HG03095 (cell line): Measurements from ENCODE around the gene TACC2.

Source experiments
- ATAC-seq: cut with Tn5 transposase; IDR thresholded peaks from one replicate; pipeline ENCODE4 v1.9.1; 2021; ENCODE audit warnings: moderate library complexity; ENCODE audit not compliant: unreplicated experiment

The TACC2 gene

DNA sequence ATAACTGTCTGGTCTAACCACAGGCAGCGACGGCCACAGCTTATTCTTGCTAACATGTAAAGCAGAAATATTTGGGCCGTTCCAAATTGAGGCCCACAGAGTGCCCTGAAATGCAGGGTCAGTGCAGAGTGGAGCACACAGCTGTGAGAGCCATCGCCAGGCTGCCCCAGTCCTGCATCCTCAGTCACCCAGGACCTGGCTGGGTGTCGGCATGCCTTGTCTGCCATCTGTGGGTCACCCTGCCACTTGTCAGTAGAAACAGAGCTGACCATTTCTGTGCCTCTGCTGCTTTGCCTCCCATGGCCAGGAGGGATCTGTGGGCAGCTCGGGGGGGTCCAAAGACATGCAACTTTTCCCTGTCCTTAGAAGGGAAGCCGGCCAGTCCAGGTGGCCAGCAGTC is 224.8 kb downstream of the TACC2 start:
- ATAC-seq = no peak

DNA sequence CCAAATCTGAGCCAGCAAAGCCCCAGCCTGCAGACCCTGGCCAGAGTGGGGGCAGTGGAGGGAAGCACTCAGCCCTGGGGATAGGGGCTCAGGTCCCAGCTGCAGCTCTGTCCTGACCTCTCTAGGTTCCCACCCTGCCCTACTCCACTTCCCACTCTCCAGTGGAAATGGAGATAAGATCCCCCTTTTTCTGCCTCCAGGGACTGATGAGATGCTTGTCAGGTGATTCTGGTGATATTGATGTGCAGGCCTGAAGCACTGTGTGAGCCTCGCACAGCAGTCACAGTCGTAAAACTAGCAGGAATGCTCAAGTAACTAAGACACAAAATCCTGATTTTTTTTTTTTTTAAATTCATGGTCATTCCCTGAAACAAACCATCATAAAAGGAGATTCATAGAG is 227.1 kb downstream of the TACC2 start:
- no peak for ATAC-seq

DNA sequence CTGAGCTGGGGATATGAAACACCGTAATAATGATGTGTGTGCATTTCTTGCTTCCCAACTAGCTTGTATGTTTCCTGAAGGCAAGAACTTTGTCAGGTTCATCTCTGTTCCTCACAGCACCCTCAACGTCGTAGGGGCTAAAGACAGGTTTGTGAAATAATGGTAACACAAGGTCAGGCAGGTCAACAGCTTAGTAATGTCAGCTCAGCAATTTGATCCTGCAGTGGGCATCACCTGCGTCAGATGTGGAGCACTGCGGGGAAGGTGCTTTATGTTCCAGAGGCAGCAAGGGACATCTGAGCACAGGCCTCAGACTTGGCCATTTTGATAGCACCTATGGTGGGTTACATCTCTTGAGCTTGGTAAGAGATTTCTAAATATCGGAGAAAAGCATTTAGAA is 230.4 kb downstream of the TACC2 start:
- ATAC-seq = no peak

DNA sequence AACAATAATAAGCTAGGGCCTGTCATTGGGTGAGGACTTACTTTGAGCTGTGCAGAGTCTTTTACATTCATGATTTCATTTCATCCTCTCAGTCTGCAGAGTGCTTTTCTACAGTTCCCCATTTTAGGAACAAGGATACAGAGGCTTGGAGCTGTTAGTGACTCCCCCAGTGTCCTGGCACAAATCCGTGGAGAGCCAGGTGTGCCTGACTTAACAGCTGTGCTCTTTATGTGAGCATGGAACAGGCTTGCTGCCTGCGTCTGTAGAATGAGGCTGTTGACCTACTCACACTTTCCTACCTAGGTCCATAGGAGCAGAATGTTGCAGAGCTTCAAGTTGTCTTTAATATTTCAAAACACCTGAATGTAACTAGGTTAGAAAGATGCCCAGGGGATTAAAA is 231.8 kb downstream of the TACC2 start:
- no peak for ATAC-seq

DNA sequence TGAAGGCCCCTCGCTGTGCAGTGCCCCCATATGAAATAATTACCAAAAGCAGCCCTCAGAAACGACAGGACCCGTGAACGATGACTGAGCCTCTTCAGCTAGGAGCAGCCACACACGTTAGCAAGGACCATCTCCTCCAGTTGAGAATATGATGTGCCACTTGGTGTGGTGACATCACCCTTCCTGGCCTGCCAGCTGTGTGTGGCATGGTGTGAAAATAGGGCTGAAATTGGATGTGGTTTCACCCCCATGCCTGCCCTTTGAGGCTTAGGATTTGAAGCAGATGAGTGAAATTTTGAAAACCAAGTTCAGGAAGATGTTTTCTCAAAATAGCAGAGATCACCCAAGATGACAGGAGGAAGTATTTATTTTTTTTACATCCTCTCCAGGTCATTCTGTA is 233.0 kb downstream of the TACC2 start:
- ATAC-seq = no peak

DNA sequence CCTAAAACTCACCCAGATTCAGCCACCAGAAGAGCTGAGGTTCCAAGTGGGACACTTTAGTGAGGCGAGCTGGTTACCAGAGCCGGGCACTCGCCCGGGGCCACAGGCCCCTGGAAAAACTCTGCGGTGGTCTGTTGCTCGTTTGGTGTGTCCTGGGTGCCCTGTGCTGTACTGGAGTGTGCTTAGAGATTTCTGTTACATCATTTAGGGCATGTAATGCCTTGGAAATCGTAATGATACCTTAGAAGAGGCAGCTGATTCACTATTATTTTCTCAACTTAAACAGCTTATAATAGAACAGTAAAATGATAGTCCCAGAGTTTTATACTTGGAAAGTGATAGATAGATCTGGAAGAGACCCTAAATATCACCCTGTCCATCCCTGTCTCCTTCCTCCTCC is 233.7 kb downstream of the TACC2 start:
- no peak for ATAC-seq

DNA sequence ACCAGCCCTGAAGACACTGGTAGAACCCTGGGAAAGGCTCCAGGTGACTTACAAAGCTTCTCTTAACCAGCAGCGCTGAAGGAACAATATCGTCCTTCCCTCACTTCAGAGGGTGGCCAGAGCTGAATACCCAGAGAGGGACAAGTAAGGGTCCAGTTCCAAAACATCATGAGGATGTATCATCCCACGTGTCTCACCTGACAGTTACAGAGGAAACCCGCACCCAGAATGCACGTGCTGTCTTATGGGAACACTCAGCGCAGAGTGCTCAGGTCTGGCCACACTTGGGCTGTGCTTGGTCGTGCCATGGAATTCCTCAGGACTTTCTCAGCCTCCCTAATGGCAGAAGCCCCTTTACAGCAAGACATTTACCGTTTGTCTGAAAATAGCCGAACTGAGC is 235.2 kb downstream of the TACC2 start:
- no peak for ATAC-seq

DNA sequence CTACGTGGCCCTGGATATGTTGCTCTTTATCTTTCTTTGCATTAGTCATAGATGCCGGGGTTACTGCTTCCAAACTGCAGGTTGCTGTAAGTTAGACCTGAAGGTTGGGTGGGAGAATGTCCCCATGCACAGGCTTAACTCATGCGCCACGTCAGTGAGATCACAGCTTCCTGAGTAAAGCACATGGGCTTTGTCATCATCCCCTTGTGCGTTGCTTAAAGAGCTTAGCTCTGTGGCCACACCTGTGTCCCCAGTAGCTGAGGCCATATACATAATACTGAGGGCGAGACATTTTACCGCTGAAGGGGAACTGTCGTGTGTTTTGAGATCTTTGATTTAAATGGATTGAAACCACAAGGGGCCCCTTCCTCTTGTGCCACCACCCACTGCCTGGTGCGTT is 236.4 kb downstream of the TACC2 start:
- ATAC-seq = no peak

DNA sequence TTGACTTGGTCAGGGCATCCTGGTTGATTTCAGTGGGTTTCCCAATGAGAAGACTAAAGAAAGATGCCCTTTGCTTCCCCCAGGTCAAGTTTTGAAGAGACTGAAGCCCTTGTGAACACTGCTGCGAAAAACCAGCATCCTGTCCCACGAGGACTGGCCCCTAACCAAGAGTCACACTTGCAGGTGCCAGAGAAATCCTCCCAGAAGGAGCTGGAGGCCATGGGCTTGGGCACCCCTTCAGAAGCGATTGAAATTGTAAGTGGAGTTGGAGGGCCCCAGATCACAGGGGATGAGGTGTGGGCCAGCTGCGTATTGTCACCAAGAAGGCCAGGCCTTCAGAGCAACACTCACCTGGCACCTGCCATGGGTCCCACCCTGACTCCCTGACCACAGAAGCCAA is 238.8 kb downstream of the TACC2 start:
- ATAC-seq = no peak

DNA sequence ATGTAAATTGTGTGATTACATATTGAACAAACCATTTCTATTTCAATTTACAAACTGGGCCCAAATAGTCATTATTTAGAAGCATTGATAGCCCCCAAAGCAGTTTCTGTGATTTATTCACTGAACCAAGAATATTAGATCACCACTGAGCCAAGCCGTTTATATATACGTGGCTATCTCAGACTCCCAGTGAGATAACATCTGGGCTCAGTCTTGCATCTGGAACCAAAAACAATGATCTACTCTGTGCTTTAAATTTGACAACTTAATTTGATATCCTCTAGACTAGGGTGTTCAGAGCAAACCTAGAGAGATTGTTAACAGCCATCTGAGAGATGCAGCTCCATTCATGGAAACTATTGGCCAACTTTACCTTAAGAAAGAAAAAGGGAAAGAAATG is 240.7 kb downstream of the TACC2 start:
- no peak for ATAC-seq

DNA sequence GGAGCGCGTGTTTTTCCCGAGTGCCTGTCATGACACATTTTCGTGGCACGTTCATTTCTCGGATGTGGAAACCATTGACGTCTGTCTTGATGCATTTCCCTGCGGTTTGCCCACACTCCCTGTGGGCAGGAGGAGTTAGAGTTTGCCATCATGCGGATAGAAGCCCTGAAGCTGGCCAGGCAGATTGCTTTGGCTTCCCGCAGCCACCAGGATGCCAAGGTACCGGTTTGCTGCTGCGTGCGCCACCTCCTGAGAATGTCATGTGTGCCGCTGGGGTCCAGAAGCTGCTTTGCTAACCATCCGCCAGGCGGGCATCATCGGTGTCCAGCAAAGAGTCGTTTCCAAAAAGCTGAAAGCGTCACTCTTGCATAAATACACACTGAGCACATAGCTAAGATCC is 241.3 kb downstream of the TACC2 start:
- no peak for ATAC-seq

DNA sequence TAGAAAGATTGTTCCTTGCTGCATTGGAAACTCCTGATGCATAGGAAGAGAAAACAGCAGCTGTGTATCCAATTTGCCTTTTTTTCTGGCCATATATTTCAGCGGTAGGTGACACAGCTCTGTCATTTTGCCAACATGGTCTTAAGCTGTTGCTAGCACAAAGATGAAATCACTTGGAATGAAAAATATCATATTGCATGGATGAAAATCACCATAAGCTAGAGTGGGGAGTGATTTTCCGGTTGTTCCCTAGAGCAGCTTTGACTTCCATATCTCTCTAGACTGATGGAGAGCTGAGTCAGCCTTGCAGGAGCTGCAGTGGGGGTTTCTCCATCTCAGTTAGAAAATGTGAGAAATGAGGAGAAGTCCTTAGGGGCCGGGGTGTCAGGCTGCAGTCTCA is 243.8 kb downstream of the TACC2 start:
- no peak for ATAC-seq

DNA sequence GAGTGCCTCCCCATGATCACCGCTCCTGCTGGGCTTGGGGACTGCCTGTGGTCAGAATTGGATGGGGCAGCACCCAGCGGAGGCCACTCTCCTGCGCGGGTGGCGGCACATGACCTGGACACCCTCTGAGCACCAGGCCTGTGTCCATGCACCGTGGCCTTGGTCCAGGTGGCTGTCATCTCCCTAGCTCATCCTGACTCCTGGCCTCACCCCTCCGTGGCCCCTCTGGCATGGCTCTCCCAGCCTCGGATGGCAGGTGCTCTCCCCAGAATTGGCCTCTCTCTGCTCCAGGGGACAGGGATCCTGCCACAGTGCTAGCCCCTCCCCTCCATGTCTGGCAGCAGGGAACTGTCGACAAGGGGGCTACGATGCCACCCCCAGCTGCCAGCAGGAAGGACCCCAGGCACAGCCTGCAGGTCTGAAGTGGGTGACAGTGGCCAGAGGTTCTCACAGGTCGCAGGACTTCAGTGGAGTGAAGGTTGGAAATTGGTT is 244.9 kb downstream of the TACC2 start:
- ATAC-seq = no peak

DNA sequence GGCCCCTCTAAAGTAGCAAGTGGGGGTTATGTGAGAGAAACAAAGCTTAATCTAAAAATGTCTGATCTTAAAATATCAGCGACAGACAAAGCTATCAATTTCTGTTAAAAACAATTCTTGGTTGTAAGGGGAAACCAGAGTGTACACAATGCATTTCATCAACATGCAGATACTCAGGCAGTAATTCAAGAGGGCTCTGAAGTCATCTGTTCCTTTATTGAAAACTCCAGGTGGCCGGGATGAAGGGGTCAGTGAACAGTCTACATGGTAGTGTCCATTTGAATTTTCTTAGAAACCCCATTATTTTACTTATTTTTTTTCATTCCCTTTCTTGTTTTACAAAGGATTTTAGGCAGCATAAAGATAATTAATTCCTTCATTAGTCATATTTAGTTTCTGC is 245.5 kb downstream of the TACC2 start:
- ATAC-seq = no peak

DNA sequence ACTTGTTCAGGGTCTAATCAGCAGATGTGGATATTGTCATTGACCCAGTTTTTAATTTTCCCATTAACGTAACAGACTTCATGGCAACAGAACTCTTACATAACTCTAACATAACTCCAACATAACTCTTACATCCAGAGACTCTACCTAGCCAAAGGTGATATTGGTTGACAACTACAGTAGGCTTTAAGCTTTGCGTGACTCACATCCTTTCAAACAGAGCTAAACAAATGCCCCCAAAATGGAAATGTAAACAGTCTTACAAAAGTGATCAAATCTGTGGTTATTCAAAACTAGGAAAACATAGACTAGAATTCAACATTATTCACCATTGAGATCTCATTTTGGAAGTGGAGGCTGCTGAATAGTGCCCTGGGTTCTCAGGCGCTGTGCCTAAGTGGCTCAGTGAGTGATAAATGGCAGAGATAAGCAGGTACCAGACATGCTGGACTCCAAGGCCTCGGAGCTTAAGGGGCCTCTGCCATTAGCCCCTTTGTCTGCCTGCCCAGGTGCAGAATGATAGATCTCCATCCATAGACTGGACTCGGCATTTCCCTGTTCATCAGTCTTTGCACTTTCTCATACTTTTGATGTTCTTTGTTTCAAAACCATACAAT is 247.8 kb downstream of the TACC2 start:
- no peak for ATAC-seq

DNA sequence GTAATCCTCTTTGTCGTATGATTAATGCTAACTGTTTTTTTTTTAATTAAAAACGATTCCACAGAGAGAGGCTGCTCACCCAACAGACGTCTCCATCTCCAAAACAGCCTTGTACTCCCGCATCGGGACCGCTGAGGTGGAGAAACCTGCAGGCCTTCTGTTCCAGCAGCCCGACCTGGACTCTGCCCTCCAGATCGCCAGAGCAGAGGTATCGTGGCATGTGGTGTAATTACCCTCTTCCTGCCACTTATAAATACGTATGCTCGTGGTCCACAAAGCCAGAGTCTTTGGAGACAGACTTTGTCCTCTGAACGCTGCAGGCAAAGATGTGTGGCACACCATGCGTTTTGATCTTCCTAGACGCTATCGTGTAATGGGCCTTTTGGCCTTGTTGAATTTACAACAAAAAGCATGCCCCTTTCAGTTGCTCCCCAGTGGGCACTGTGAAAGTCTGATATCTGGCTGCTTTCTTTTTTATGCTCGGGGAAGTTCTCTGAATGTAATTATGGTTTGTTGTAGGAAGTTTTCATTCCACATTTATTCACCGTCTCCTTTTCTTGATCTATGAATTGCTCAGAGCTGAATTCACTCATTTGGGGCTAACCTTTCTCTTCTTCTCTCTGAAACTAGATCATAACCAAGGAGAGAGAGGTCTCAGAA is 248.5 kb downstream of the TACC2 start:
- no peak for ATAC-seq

DNA sequence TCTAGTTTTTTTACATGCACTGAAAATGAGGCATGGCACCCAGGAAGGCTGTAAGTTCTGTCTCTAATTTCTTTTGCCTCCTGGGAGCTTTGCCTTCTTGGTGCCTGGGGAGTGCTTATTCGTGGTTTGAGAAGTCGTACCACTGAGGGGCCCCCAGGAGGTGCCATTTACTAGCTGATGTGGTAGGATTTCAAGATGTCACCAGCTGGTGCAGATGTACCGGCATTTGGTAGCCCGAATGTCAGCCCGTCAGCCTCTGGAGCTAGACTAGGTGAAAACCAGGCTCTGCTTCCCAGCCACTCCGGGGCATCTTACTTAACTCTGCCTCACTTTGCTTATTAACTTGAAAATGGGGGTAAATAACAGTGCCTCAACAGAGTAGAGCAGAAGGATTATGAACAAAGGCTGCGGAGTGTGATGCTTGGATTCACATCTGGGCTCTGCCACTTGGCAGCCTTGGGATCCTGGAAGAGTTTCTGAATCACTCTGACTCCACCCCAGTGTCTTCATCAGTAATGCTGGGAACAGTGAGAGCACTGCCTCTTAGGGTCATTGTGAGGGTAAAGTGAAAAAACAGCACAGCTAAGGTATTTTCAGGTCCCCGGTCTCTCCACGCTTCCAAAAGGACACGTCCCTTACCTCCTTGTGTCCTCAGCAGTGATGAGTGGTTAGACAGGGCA is 250.8 kb downstream of the TACC2 start:
- ATAC-seq = no peak

DNA sequence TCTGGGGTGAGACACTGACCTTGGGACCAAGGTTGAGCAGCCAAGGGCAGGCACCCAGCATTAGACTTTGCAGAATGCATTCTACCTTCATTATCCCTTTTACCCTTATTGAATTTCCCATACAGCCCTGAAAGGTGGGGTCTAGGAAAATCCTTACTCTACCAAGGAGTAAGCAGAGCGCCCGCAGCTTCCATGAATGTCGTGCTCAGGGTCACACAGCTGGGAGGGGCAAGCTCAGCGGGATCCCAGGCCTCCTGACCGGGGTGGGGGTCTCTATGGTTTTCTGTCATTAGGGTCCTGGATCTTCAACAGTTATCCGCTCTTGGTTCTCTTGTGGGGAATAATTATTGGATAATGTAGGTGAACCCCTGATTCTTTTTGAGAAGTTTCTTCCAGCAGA is 251.4 kb downstream of the TACC2 start:
- ATAC-seq = no peak

DNA sequence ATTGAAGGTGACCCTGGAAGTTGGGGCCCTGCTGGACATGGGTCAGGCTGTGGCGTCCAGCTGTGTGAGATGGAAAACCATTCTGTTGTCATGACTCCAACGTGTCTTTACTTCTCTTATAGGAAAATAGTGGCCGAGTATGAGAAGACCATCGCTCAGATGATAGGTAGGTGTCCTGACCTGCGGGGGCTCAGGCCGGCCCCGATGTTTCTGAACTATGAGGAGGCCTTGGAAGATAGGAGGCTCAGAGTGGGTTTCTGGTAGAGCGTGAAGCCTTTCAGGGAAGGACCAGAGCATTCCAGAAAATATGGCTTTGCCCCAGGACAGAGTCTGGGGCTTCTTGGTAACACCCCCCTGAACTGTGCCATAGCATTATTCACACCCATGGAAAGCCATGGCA is 252.9 kb downstream of the TACC2 start:
- no peak for ATAC-seq

DNA sequence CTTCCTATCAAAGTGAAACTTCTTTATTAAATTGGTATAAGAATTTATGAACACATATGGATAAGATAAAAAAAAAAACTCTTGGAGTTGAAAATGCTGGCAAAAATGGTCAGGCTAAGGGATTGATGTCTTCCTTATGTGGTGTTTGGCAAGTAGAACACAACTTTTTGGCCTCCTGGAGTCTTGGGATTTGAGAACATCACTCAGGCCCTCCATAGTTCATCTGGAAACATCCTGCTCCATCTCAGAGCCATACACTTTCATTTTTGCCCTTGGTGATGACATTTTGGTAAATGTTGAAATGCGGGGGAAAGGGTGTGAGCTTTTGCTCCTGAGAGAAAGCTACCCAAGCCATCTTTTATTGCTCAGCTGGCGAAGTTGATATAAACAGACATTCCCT is 254.6 kb downstream of the TACC2 start:
- ATAC-seq = no peak

DNA sequence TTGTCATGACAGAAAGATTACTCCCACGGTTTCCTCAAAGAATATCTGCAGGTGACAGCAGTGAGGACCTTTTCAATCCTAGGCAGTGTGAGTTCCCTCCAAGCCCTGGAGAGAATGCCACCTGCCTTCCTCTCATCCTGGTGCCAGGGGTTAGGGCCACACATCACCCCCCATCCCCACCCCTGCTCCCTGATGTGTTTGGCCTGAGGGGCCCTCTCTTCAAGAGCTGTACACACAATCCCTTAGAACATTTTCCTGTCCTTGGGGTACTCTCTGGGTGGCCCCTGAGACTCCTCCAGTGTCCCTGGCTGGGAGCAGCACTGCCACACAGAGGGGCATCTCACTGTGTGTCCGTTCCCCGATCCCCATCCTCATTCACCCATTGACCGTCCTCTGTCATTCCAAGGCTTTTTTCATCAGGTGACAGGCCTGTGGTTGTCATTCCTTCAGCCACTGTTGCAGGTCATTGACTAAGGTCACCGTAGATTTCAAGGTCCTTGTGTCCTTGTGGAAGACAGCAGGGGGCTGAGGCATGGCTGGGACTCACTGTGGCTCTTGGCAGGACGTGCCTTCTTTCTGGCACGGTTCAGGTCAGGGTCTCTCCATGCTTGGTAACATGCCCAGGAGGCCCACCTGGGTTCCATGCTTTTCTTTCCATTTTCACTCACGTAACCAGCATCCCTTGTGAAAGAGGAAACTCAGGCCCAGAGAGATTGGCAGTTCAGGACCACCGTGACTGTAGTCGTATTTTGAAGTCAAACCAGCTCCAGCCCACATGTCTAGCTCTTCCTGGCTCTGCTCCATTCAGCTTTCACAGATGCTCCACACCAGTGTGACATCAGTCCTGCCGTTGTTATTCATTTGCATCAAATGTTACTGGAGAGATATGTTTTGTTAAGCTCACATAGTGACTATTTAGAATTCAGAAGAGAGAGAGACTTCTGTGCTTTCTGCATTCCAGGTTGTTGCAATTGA is 255.3 kb downstream of the TACC2 start:
- ATAC-seq = no peak
